ENCODE data around the gene SHBG.
"Not testable (repeated sequence)": the region's sequence is repeated elsewhere in the genome, so short reads cannot be mapped to it uniquely, and the experiment has no call there.

The SHBG gene

DNA sequence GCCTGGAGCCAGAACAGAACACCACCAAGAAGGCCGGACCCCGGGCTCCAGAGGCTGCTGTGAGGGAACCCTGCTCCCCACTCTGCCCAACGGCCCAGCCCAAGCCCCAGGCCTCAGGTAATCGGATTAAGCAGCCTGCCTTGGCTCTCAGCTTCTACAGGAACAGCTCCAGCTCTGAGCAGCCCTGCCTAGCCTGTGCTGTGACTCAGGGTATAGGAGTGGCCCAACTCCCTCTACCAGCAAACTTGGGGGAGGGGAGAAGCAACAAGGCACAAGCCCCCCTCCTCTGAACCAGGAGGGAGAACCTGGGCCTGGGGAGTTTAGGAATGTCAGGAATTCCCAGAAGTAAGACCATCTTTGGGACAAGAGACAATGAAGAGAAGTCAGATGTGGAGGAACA, 39.2 kb upstream of the SHBG start:
- no peak overlapping the region for H3K4me3 ChIP-seq (replicated peaks; ENCODE audit: low read depth, low read length)
- H3K36me3 ChIP-seq (ENCODE audit: control insufficient read depth, insufficient read depth, low read length): peaks cover 40% of the 10 kb centered on the region
- DNase-seq (ENCODE audit: extremely low read depth, insufficient read length): no peak
- TF ChIP-seq, protein P1, sequence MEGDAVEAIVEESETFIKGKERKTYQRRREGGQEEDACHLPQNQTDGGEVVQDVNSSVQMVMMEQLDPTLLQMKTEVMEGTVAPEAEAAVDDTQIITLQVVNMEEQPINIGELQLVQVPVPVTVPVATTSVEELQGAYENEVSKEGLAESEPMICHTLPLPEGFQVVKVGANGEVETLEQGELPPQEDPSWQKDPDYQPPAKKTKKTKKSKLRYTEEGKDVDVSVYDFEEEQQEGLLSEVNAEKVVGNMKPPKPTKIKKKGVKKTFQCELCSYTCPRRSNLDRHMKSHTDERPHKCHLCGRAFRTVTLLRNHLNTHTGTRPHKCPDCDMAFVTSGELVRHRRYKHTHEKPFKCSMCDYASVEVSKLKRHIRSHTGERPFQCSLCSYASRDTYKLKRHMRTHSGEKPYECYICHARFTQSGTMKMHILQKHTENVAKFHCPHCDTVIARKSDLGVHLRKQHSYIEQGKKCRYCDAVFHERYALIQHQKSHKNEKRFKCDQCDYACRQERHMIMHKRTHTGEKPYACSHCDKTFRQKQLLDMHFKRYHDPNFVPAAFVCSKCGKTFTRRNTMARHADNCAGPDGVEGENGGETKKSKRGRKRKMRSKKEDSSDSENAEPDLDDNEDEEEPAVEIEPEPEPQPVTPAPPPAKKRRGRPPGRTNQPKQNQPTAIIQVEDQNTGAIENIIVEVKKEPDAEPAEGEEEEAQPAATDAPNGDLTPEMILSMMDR (IDR thresholded peaks at IDR 0.05; ENCODE audit: insufficient read depth, low read length, poor library complexity, severe bottlenecking): no peak
- no peaks in the 10 kb centered on the region for H3K27me3 ChIP-seq (replicated peaks; ENCODE audit: control insufficient read depth, insufficient read depth, low read length)

DNA sequence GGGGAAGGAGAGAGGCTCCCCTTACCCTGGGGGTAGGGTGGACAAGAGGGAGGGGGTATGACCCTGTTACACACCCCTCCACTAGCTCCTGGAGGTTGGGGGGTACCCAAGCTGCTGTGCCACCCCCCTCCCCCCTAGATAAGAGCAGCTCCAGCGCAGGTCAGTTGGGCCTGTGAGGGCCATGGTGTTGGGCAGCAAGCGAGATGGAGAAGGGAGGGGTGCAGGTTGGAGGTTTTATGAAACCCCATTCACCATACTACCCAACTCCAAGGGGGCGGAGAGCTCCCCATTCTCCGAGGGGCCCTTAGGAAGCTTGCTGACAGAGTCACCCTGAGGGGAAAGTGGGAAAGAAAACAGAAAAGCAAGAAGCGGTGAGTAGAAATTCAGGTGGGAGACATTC, 38.3 kb upstream of the SHBG start:
- H3K36me3 ChIP-seq (ENCODE audit: control insufficient read depth, insufficient read depth, low read length): peaks cover 41% of the 10 kb centered on the region
- TF ChIP-seq, protein P1 (IDR thresholded peaks at IDR 0.05; ENCODE audit: insufficient read depth, low read length, poor library complexity, severe bottlenecking): no peak

DNA sequence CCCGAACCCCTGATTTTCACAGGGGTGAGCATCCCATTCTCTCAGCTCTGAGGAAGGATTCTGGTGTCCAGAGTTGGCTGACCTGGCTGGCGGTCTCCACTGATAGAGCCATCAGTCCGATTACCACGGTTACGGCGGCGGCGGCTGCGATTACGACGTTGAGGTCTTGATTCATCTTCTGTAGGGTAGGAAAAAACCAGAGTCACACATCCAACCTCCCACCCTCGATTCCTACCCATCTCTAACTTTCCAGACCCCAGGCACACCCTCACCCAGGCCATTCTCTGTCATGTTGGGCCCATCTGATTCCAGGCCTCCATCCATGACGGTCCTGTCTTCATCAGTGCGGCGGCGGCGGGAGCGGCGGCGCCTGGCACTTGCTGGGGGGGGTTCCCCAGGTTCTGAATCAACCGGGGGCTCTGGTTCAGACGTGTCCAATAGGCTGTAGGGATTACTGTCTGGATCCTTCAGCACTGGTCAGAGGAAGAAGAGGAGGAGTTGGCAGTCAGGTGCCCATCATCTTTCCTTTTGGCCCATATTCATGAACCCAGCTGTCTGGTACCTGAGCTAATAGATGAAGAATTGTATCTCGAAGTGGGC, 37.4 kb upstream of the SHBG start:
- no peak overlapping the region for H3K4me3 ChIP-seq (replicated peaks; ENCODE audit: low read depth, low read length)
- TF ChIP-seq, protein P1 (IDR thresholded peaks at IDR 0.05; ENCODE audit: insufficient read depth, low read length, poor library complexity, severe bottlenecking): no peak
- DNase-seq (ENCODE audit: extremely low read depth, insufficient read length): no peak
- peaks cover 38% of the 10 kb centered on the region for H3K36me3 ChIP-seq (ENCODE audit: control insufficient read depth, insufficient read depth, low read length)
- no peaks in the 10 kb centered on the region for H3K27me3 ChIP-seq (replicated peaks; ENCODE audit: control insufficient read depth, insufficient read depth, low read length)

More for the DNA sequence above, 38.3 kb upstream of the SHBG start:
- Histone ChIP-seq H3K4me3 (replicated peaks; ENCODE audit: low read depth, low read length) (no peak overlapping the region), H3K27me3 (replicated peaks; ENCODE audit: control insufficient read depth, insufficient read depth, low read length) (no peaks in the 10 kb centered on the region)
- no peak for DNase-seq (ENCODE audit: extremely low read depth, insufficient read length)

DNA sequence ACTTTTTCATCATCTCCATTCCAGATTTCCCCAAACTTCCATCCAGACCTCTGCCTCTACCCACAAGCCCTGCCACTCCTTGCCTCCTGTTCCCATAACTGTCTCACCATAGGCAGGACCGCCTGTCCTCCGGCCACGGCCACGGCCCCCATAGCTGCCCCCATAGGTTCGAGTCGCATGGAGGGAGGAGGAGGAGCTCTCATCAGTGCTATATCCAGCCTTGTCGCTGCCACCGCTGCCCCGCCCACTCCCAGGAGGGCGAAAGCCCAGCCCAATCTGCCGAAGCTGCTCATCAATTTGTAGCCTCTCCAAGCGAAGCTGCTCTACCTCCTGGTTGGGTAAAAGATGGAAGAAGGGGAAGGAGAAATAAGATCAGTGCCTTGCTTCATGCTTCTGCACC, 36.6 kb upstream of the SHBG start:
- peaks cover 36% of the 10 kb centered on the region for H3K36me3 ChIP-seq (ENCODE audit: control insufficient read depth, insufficient read depth, low read length)
- DNase-seq (ENCODE audit: extremely low read depth, insufficient read length): no peak
- H3K27me3 ChIP-seq (replicated peaks; ENCODE audit: control insufficient read depth, insufficient read depth, low read length): no peaks in the 10 kb centered on the region
- no peak overlapping the region for H3K4me3 ChIP-seq (replicated peaks; ENCODE audit: low read depth, low read length)
- TF ChIP-seq, protein P1 (IDR thresholded peaks at IDR 0.05; ENCODE audit: insufficient read depth, low read length, poor library complexity, severe bottlenecking): no peak

DNA sequence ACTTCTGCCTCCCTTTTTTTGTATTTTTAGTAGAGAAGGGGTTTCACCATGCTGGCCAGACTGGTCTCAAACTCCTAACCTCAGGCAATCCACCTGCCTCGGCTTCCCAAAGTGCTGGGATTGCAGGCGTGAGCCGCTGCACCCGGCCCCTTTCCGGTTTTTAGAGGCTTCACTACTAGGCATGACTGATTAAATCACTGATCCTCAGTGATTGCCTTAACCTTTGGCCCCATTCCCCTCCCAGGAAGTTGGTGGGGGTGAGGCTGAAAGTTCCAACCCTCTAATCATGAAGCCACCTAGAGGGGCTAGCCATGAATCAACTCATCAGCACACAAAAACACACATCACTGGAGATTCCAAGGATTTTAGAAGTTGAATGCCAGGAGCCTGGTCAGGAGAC, 32.4 kb upstream of the SHBG start:
- H3K36me3 ChIP-seq (ENCODE audit: control insufficient read depth, insufficient read depth, low read length): peaks cover 27% of the 10 kb centered on the region
- DNase-seq (ENCODE audit: extremely low read depth, insufficient read length); H3K27me3 ChIP-seq (replicated peaks; ENCODE audit: control insufficient read depth, insufficient read depth, low read length); H3K4me3 ChIP-seq (replicated peaks; ENCODE audit: low read depth, low read length): not testable (repeated sequence)

DNA sequence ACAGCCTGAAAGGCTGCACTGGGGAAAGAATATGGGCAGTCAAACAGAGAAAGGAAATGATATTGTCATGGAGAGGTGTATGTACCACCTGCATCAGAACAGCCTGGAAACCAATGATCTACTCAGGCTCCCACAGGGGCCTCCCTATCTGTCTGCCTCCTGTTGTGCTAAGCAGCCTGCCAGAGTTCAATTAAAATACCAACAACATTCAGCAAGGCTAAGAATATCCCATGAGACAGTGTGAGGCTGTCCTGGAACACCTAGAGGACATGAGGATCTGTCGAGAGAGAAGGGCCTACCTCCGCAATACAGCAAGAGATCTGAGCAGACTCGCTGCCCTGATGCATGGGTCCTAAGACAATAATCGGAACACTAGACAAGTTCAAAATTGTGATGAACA, 23.7 kb upstream of the SHBG start:
- no peak for DNase-seq (ENCODE audit: extremely low read depth, insufficient read length)
- Histone ChIP-seq H3K36me3 (ENCODE audit: control insufficient read depth, insufficient read depth, low read length) (peaks cover 20% of the 10 kb centered on the region), H3K27me3 (replicated peaks; ENCODE audit: control insufficient read depth, insufficient read depth, low read length) (no peaks in the 10 kb centered on the region), H3K4me3 (replicated peaks; ENCODE audit: low read depth, low read length) (no peak overlapping the region)
- TF ChIP-seq, protein P1 (IDR thresholded peaks at IDR 0.05; ENCODE audit: insufficient read depth, low read length, poor library complexity, severe bottlenecking): no peak
